Sigmoid colon (tissue), 7 donors: ENCODE measurements around the gene LYPD6. TPM values are rescaled to one million over a fixed set of nuclear protein-coding genes. Genes with fewer than 3 reads are reported as not detected.

Source experiments
- DNase-seq: peaks from one replicate; pipeline ENCODE4 v3.0.0-alpha.2; 2019
- H3K27ac ChIP-seq, 4 donors: fragments of 200-600 bp; sonication (generic); one replicate each; pipeline ENCODE4 v1.5.1; 2016 to 2019; ENCODE audit warnings: mild to moderate bottlenecking in 1 of 4
- H3K27me3 ChIP-seq, 3 donors: fragments of 200-600 bp; sonication (generic); one replicate each; pipeline ENCODE4 v1.5.1; 2019; ENCODE audit warnings: mild to moderate bottlenecking in 1 of 3
- H3K36me3 ChIP-seq, 4 donors: fragments of 200-600 bp; sonication (generic); one replicate each; pipeline ENCODE4 v1.5.1; 2016 to 2019
- H3K4me1 ChIP-seq, 4 donors: fragments of 200-600 bp; sonication (generic); one replicate each; pipeline ENCODE4 v1.5.1; 2017 to 2019
- H3K4me3 ChIP-seq, 4 donors: fragments of 200-600 bp; sonication (generic); one replicate each; pipeline ENCODE4 v1.5.1; 2017 to 2019; ENCODE audit warnings: mild to moderate bottlenecking in 2 of 4, moderate library complexity in 1 of 4
- H3K9me3 ChIP-seq, 4 donors: fragments of 200-600 bp in 3 of 4; sonication (generic) in 3 of 4; one replicate each; pipeline versions ENCODE4 v1.5.1 to v1.6.1; 2013 to 2019
- CTCF ChIP-seq, 4 experiments: fragments of 450-650 bp in 3 of 4; fragments of 200-600 bp in 1 of 4; IDR thresholded peaks; one replicate each; pipeline ENCODE4 v1.5.1; 2016 to 2019; ENCODE audit warnings: antibody characterized with exemption in 4 of 4, mild to moderate bottlenecking in 3 of 4, moderate library complexity in 2 of 4
- EP300 ChIP-seq, 4 donors: sonication (generic); formaldehyde crosslinking; IDR thresholded peaks; one replicate each; pipeline ENCODE4 v1.6.1; 2017; ENCODE audit warnings: antibody characterized with exemption in 4 of 4
- POLR2A ChIP-seq, 2 donors: fragments of 450-650 bp; IDR thresholded peaks; one replicate each; pipeline ENCODE4 v1.6.1; 2016; ENCODE audit warnings: antibody characterized with exemption in 2 of 2, mild to moderate bottlenecking in 2 of 2, moderate library complexity in 2 of 2
- POLR2AphosphoS5 ChIP-seq, 4 donors: sonication (generic); formaldehyde crosslinking; IDR thresholded peaks; one replicate each; pipeline ENCODE4 v1.6.1; 2017; ENCODE audit warnings: antibody characterized with exemption in 4 of 4
- WGBS, 2 donors: extraction: QIAGEN DNeasy Blood & Tissue Kit; methylation state at CpG; one replicate each; pipeline ENCODE4 v1.1.7; 2013; 5-methylcytosine and 5-hydroxymethylcytosine counted together
- intact Hi-C: fragments of 100-400 bp; cut with DNase I; formaldehyde crosslinking; loops from one replicate; pipeline ENCODE4 v1.15.1; 2023
- polyA plus RNA-seq, 3 donors: library from polyadenylated mRNA; stranded (reverse); fragments of 200-250 nt; gene quantifications; one replicate each; pipeline ENCODE4 v1.2.3, GENCODE V29; 2013
- total RNA-seq, 4 donors: library from RNA; depleted of rRNA; stranded (reverse); fragments of >200 nt; gene quantifications; one replicate each; pipeline ENCODE4 v1.1.0, GENCODE V29; 2016
- donor health status: healthy with polysubstance abuse.
- donor health status: Bipolar disorder and iron deficiency.
- donor health status: healthy.

Gene LYPD6
- total and polyA plus RNA-seq, 7 donors = 1.0 to 2.0 (median 1.4) TPM

- Histone ChIP-seq H3K9me3 (no peaks in the 10 kb centered on the region), H3K4me3 (no peak overlapping the region), H3K27ac (no peak overlapping the region), H3K27me3 (no peaks in the 10 kb centered on the region), H3K36me3 (no peaks in the 10 kb centered on the region), H3K4me1 (no peaks in the 10 kb centered on the region)
- no peak for DNase-seq
- intact Hi-C loops = no loop called here
- WGBS, 2 donors = 64 to 79% methylated on average over 1 of the region's 1 CpG
- no peak for TF ChIP-seq EP300 (IDR thresholded peaks at IDR 0.05)
- TF ChIP-seq POLR2A (IDR thresholded peaks at IDR 0.05) = no peak
- no peak for TF ChIP-seq POLR2AphosphoS5 (IDR thresholded peaks at IDR 0.05)
- TF ChIP-seq CTCF (IDR thresholded peaks at IDR 0.05) = no peak
Observed at GRCh38 chr2:149415086-149415485, 84.7 kb downstream of the LYPD6 start.

GRCh38 chr2:149418065-149418464 is 87.7 kb downstream of the LYPD6 start:
- intact Hi-C loops = no loop called here
- no peaks in the 10 kb centered on the region for H3K36me3 ChIP-seq
- no peaks in the 10 kb centered on the region for H3K27me3 ChIP-seq
- no peak for TF ChIP-seq POLR2A (IDR thresholded peaks at IDR 0.05)
- no peak for TF ChIP-seq EP300 (IDR thresholded peaks at IDR 0.05)
- no peak for TF ChIP-seq CTCF (IDR thresholded peaks at IDR 0.05)
- TF ChIP-seq POLR2AphosphoS5 (IDR thresholded peaks at IDR 0.05) = no peak
- no peak overlapping the region for H3K4me3 ChIP-seq
- no peak for DNase-seq
- 88 to 91% methylated on average over 5 of the region's 5 CpGs for WGBS, 2 donors
- no peak overlapping the region for H3K27ac ChIP-seq
- peaks cover 0 to 7% (median 0%) of the 10 kb centered on the region in 4 donors for H3K4me1 ChIP-seq
- no peaks in the 10 kb centered on the region for H3K9me3 ChIP-seq

GRCh38 chr2:149420053-149420963 is 89.9 kb downstream of the LYPD6 start:
- no peaks in the 10 kb centered on the region for H3K27me3 ChIP-seq
- 58 to 78% methylated on average over 13 of the region's 13 CpGs for WGBS, 2 donors
- peaks cover 0 to 7% (median 0%) of the 10 kb centered on the region in 4 donors for H3K4me1 ChIP-seq
- H3K4me3 ChIP-seq = no peak overlapping the region
- no peak overlapping the region for H3K27ac ChIP-seq
- H3K36me3 ChIP-seq = no peaks in the 10 kb centered on the region
- intact Hi-C loops = no loop called here
- no peak for TF ChIP-seq POLR2AphosphoS5 (IDR thresholded peaks at IDR 0.05)
- TF ChIP-seq EP300 (IDR thresholded peaks at IDR 0.05) = no peak
- no peak for TF ChIP-seq CTCF (IDR thresholded peaks at IDR 0.05)
- no peak for TF ChIP-seq POLR2A (IDR thresholded peaks at IDR 0.05)
- DNase-seq = no peak
- H3K9me3 ChIP-seq = no peaks in the 10 kb centered on the region

GRCh38 chr2:149421791-149422190 is 91.4 kb downstream of the LYPD6 start:
- Histone ChIP-seq H3K4me3 (no peak overlapping the region), H3K4me1 (peaks cover 0 to 7% (median 0%) of the 10 kb centered on the region in 4 donors), H3K27me3 (no peaks in the 10 kb centered on the region), H3K9me3 (no peaks in the 10 kb centered on the region), H3K36me3 (no peaks in the 10 kb centered on the region), H3K27ac (no peak overlapping the region)
- TF ChIP-seq CTCF (IDR thresholded peaks at IDR 0.05) (no peak), POLR2A (IDR thresholded peaks at IDR 0.05) (no peak), EP300 (IDR thresholded peaks at IDR 0.05) (no peak), POLR2AphosphoS5 (IDR thresholded peaks at IDR 0.05) (no peak)
- 72 to 75% methylated on average over 4 of the region's 4 CpGs for WGBS, 2 donors
- intact Hi-C loops = no loop called here
- DNase-seq = no peak
